HG03442 (cell line): Measurements from ENCODE around the gene SLX4IP.

ENCODE experiments used
- ATAC-seq: cut with Tn5 transposase; IDR thresholded peaks from one replicate; pipeline ENCODE4 v1.9.1; 2021; ENCODE audit warnings: mild to moderate bottlenecking, moderate library complexity; ENCODE audit not compliant: unreplicated experiment

SLX4IP gene

DNA sequence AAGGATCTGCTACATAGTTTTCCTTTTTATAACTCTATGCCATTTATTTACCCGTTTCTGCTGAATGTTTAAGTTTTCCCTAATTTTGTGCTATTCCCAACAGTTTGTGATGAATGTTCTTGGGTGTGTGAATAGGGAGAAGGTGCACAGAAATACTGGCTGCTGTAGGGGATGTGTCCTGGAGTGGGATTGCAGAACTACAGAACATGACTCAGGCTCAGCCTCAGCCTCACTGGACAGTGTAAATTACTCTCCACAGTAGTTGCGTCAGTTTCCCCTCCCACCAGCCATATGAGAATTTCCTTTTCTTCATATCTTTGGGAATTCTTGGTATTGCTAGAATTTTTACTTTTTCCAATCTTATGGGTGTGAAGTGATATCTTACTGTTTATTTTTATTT lies 57.0 kb downstream of the SLX4IP start:
- no peak for ATAC-seq

DNA sequence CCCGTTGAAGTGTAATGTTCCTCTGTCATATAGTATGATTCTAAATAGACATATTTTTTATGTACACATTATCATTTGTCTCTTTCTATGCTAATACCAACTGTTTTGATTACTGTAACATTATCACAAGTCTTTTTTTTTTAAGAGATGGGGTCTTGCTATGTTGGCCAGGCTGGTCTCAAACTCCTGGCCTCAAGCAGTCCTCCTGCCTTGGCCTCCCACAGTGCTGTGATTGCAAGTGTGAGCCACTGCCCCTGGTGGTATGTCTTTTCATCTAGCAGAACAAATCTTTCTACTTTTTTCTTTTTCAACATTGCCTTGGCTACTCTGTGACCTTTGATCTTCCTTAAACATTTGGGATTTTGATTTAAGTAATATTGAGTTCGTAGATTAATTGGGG lies 57.7 kb downstream of the SLX4IP start:
- no peak for ATAC-seq

DNA sequence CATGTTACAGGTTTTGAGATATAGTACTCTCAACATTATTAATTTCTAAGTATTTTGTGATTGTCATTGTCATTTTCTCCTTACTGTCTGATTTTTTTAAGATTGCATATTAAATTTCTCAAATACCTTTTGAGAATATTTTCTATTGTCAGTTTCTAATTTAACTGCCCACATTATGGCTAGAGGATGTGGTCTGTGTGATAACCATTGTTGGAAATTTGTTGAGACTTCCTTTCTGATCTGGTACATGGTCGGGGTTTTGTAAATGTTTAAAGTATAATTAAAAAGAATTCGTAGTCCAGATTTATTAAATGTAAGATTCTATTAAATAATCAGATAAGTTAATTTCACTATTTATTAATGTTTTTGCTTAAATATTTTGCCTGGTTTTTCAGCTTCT lies 60.1 kb downstream of the SLX4IP start:
- no peak for ATAC-seq

DNA sequence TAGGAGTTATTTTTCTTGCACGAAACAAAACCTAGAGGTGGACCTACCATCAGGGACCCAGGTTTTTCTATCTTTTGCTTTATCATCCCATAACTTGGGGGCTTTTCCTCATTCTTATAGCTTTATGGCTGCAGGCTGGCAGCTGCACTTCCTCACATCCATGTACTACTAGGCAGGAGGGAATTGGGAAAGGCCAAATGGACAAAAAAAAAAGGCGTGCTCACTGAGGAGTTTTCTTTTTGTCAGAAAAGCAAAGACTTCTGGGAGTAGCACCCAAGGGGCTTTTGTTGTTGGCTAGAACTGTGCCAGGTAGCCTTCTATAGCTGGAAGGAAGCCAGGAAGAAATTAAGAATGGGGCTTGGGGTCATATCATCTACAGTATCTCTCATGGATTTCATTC lies 61.4 kb downstream of the SLX4IP start:
- no peak for ATAC-seq

DNA sequence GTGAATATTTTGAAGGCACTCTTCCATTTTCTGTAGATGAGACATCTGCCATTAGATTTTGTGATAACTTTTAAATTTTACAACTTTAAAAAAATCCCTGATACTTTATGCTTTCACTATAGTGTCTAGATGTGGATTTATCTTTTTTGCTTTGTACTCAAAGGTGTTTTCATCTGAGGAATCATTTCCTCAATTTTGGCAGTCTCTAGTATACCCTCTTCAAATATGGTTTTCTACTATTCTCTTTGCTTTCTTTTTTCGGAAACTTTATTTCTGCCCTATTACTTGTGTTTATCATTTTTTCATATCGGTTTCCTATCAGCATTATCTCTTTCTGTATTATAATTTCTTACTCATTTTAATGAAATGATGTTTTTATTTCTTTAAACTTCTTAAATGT lies 62.2 kb downstream of the SLX4IP start:
- no peak for ATAC-seq

DNA sequence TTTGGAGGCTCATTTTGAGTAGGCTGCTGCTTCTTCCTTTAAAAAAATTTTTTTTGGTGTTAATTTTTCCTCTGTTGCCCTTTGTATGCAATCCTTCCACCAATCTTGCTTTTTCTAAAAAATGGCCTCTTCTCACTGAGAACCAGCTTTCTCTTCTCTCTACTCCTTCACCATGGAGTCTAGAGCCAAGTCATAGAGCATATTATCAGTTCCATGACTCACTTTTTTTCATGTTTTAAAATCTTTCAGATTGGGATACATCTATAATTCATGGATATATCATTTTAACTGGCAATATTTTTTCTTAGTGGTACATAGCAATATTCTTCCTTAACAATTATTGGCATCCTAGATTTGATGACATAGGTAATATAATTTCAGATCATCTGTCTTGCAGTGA lies 62.7 kb downstream of the SLX4IP start:
- no peak for ATAC-seq

DNA sequence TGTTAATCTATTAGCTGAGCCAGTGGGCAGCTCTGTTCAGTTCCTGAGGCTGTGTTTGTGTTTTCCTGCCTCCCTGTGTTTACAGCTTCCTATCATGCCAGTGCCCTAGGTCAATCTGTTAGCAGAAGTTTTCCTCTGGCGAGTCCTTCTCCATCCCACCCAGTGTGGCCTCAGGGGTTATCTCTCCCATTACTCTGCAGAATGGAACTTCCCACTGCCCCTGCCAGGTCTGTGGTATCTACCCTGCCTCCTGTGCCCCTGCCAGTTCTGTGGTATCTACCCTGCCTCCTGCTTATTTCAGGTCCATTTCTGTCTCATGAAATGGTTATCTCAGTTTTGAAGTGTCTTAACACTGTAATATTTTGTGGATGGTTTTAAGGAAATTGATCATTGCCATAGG lies 63.1 kb downstream of the SLX4IP start:
- no peak for ATAC-seq

DNA sequence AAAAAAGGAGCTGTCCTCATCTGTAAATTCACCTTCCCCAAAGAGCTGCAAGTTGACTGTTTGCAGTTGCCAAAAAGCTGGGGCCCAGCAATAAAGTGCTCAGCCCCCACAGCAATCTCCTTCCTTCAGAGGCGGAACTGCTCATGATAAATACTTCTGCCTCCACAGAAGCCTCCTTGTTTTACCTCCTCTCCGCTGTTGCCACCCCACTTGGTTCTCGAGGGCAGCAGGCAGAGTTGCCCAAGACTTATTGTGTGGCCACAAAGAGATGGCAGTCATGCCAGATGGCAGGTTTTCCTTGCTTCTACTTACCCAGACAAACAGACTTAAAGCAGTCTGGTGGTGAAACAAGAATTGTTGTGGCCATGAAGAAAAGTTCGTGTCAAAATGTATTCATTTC lies 66.3 kb downstream of the SLX4IP start:
- no peak for ATAC-seq

DNA sequence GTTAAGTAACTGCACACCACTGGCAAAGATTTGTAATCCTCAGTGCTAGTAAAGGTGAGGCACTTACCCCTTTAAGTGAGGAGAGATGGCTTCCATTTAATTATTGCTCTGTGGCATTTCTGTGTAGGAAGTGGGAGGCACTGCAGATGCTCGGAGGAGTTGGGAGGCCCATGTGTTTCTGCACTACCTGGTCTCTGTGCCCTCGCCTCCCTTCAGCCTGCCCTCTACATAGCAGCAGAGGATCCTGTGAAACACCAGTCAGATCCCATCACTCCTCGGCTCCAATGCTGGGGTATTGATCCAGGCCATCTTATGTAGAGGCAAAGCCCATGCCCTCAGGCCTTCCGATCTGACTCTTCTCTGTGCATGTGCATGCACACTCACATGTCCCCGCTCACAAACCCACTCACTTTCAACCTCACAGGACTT lies 67.0 kb downstream of the SLX4IP start:
- ATAC-seq: no peak

DNA sequence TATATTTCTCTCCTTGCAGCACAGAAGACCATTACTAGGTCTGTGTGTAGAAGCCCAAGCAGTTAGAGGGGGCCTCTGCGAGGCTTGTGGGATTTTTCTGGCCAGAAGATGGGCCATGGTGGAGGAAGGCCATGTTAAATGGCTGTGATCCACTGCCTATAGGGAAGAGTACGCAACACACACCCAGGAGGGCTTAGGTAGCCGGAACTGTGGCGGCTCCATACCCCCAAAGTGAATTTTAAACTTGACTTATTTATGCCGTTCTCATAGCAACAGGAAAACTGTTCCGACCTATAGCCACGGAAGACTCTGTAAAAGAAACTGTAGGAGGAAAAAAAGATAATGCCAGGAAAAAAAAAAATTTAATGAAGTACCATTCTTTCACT lies 69.5 kb downstream of the SLX4IP start:
- no peak for ATAC-seq

DNA sequence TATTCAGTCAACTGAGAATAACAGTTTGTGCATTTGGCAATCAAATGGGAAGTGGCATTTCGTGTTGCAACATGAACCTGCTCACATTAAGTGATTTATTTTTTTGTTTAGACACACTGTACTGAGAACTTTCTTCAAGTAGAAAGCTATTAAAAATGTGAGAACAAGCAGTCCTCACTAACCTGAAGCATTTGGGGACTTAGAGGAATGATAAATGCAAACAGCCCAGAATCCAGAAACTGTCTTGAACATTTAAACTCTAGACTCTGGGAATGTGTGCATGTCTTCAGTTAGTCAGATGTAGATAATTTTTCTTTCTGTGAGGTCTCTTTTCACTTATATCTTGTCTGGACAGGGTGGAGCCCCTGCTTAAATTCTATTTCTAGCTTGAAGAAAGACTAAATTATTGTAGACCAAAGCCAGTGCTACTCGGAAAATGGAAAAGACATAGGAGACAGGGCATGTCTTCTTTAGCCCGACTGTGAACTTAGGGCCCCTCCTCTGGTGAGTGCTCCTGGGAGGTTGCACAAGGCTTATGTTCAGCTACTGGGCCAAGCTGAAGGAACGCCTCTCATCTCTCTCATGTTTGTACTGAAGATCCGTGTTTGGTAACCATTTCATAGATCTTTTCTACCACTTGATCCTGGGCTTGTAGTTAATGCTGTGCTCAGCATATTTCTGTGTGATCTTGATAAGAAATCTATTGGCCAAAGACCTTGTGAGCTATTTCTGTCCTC lies 70.1 kb downstream of the SLX4IP start:
- ATAC-seq: no peak

DNA sequence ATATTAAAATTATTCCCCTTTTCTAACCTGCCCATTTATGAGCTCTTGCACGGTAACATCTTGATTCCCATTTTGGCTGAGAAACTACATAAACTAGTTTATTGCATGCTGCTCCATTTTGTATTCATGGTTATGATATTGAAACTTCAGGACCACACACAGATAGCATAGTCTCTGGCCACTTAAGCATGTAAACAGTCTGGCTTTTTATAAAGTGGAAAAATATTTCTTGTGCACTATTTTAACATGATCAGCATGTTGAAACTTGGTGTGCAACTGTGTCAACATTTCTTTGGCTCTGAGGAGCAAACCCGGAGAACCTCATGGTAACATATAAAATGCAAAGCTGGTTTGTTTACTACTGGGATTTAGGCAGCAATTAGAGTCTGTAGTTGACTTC lies 70.7 kb downstream of the SLX4IP start:
- ATAC-seq: no peak

DNA sequence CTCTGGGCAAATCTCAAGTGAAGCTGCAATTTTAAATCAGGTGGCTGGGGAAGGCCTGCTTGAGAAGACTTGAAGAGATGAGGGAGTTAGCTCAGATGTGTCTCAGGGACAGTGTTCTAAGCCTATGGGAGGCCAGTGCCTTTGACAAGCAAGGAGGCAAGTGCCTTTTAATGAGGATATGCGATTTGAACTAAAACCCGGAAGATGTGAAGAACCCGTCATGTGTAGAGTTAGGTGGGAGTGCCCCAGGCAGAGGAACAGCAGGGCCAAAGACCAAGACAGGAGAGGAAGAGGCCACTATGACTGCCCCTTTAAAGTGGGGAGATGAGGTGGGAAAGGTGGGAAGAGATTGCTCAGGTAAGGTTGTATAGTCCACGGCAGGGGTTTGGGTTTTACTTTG lies 71.9 kb downstream of the SLX4IP start:
- ATAC-seq: no peak

DNA sequence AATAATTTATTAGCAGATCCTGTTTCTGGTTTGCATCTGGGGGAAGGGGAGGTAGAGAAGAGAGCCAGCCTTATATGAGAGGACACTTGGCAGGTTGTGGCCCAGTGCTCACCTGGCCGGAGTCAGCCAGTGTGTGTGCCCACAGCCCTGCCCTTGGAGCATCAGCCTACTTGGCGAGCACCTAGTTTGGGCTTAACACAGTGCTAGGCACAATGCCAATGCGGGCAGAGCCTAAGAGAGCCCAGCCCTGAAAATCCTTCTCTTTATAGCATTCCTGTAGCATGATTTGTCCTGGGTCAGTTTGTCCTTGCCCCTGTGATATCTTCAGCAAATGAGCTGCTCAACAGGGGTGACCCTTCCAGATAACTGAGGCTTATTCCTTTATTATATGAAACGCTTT lies 73.0 kb downstream of the SLX4IP start:
- ATAC-seq: no peak

DNA sequence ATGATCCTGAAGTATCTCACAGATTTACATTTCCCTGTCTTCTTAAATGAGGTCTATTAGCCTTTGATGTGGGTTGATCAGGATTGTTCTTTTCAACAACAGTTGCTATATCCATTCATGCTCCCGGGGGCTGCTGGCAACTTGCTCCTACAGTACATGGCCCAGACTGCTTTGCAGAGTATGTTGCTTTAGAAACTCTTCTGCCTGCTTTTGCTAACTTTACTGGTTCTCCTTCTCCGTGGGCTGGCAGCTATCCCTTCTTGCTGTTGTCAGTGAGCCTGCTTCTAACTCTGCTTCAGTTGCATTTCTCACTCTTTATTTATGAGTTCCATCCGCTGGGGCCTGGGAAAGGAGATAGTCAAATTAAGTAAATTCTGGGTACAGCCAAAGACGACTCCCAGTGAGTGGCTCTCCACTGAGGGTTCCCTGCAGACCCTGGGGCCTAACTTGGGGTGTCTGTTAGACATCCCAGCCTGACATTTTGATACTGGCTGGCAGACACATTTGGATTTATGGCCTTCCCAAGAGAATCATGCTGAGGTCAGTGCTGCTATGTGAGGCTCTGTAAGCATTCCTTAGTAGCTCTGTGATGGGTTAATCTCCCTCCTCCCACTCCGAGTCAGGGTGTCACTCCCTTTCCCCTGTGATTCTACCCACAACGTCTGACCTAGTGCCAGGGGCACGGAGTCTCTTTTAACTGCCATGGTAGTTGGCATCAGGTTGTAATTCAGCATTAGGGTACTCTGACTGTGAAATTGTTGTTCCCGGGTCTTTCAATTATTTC lies 73.6 kb downstream of the SLX4IP start:
- ATAC-seq: no peak

DNA sequence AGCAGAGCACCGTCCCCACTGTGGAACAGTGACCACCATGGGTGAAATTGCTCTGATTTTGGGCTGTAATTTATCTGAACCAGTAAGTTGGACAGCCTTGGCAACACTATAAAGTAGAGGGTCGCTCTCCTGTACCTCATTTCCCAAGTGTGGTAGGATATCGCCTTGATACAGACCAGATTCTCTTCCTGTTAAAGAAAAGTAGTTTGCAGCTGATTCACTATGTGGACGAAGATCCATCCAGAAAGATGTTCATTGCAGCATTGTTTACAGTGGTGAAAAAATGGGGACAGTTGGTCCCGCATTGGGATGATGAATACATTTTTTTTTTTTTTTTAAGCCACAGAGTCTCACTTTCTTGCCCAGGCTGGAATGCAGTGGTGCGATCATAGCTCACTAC lies 74.3 kb downstream of the SLX4IP start:
- ATAC-seq: no peak

DNA sequence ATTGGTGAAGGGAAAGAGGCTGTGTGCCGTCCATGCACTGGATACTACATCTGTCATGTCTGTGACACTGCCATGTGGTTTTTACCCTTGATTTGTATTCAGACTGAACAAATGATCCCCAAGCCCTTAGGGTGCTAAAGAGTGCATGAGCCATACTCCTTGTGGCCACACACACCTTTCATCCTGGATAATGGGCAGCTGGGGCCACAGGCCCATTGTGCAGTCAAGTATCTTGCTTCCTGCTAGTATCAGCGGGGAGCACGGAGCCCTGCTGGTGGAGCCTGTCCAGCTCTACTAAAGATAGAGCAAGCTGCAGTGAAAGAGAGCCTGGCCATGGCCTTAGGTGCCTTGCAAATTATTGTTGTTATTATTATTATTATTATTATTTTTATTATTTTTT lies 75.1 kb downstream of the SLX4IP start:
- no peak for ATAC-seq

DNA sequence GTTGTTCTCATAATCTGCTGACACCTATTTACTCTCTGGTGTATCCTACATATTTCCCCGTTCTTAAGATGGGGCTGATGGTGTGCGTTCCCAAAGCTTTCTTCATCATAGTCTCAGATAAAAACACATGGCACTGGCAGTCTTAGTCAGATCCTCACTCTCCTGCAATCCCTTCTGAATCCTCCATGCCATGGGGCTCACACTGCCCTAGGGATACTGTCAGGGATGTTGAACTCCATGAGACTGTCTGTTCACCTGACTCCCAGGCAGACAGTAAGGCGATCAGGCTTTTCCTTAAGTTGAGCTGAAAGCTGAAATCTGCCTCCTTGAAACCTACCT lies 76.0 kb downstream of the SLX4IP start:
- peak; percentile 7 for ATAC-seq

DNA sequence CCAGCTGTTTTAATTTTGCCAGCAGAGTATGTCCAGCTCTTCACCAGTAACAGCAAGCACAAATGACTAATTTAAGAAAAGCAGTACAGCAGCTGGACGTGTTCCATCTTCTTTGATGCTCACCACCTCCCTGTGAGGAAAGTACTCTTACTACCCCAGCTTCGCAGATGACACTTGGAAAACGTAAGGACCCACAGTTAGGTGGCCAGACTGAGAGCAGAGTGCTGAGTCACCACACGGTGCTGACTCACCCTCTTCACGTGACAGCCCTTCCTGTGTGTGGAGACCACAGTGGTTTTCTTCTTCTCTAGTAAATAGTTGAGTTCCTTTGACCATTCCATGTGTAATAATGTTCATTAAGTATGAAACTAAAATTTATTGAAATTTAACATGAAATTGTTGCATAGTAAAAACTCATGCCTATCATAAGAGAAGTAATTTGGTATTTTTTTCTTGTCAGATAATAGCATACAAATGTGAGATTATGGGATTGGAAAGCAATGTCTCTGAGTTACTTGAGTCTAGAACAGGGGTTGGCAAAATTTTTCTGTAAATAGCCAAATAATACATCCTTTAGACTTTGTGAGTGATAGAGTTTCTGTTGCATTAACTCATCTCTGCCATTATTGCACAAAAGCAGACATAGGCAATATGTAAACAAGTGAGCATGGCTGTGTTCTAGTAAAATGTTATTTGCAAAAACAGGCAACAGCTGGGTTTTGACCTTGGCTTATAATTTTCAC lies 76.6 kb downstream of the SLX4IP start:
- peak; percentile 98 for ATAC-seq

DNA sequence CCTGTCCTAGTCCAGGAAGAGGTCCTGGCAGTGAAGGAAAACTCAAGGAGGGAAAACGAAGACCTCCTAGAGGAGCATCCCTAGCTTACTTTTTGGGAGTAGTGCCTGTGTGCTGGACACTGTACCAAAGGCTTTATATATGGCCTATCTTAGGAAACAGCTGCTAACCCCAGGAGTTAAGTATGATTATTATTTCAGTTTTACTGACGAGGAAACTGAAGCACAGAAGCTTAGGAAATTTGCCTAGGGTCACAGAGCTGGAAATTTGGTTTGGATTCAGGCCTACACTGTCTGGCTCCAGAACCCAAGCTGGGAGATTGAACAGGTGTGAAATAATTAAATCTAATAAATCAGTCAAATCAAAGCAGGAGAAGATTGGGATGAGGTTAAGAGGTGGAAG lies 78.0 kb downstream of the SLX4IP start:
- ATAC-seq: no peak

DNA sequence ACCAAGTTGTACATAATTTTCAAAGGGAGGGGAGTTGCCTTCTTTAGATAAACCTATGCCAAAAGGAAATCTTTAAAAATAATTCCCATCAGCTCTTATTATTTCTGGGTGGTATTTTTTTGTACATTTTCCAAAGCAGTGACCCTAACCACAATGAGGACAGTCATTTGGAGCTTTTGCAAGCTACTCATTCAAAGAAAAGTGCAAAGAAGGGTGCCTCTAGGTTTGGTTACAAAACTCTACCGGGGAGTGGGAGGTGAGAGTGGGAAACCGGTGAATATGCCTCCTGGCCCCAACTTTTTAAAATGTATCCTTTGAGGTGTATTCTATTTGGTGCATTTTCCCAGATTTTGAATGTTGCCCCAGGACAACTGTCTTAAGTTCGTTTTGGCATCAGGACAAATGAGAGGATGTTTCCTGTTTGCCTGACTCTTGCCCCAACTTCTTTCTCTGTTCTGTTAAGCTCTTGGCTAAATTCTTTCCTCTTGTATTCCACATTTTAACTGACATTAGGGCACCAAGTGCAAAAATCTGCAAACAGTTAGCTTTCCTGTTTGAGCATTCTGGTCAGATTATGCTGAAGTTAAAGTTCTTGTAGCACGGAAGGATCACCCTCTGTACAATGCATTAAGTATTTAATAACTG lies 78.9 kb downstream of the SLX4IP start:
- ATAC-seq: no peak

DNA sequence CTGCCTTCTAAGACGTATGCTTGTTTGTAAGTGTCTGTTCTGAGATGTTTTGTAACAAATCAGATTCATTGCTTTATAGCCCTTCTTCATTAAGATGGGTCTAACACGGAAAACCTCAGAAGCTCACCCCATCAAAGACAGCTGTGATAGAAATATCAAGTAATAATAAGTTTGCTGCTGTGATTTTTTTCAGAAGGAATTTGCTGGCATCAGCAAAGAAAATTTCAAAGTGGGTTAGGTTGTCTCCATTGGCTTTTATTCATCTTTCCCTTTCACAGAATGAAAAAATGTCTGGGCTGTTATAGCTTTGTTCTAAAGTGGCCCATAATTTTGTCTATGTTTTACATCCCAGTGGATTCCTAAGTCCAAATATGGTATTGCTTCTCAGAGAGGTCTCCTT lies 81.4 kb downstream of the SLX4IP start:
- ATAC-seq: no peak
